ENCODE measurements around the gene TRIM32. TPM values are rescaled to one million over a fixed set of nuclear protein-coding genes. Genes with fewer than 3 reads are reported as not detected.

Gene TRIM32
- total RNA-seq, 1 experiment from 2014 or later = 23.2 TPM

DNA sequence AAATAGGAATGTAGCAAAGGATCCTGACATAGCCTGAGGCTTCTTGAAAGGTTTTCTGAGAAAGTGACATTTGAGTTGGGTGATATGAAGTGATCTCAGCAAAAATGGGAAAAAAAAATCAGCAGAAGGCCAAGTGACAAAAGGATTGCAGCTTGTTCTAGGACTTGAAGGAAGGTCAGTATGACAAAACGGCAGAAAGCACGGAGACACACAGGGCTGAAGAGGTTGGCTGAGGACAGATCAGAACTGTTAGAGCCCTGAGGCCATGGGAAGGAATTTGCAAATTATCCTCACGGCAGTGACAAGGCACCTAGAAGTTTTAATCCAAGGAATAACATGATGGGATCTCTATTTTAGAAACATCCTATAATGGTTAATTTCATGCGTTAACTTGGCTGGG lies 31.0 kb downstream of the TRIM32 start:
- Histone ChIP-seq H3K9me3 (ENCODE audit: control insufficient read depth in 1 of 2, insufficient read depth in 1 of 2, low read depth in 1 of 2, low read length in 2 of 2) (no peaks in the 10 kb centered on the region), H3K4me1 (ENCODE audit: control insufficient read depth in 1 of 2, insufficient read depth in 2 of 2, low read length in 2 of 2) (no peaks in the 10 kb centered on the region), H4K20me1 (ENCODE audit: insufficient read depth) (no peaks in the 10 kb centered on the region), H2AFZ (ENCODE audit: low read depth, low read length, poor library complexity, severe bottlenecking) (no peak overlapping the region), H3K27me3 (ENCODE audit: insufficient read depth, low read length) (peaks cover 12% of the 10 kb centered on the region; the same call in 1 of the 2 replicates), H3K36me3 (ENCODE audit: control insufficient read depth in 1 of 2, insufficient read depth in 2 of 2, low read length in 2 of 2) (no peaks in the 10 kb centered on the region), H3K79me2 (ENCODE audit: insufficient read depth, low read length) (no peaks in the 10 kb centered on the region), H3K4me2 (ENCODE audit: low read length) (no peak overlapping the region), H3K27ac (ENCODE audit: low read depth, low read length) (no peak overlapping the region), H3K9me2 (ENCODE audit: insufficient read depth) (no peaks in the 10 kb centered on the region), H3K4me3 (replicated peaks in 1 of 2; ENCODE audit: low read depth in 1 of 2, low read length in 2 of 2) (no peak overlapping the region), H3K9ac (ENCODE audit: low read length) (no peak overlapping the region)
- RAD21 ChIA-PET (ENCODE audit: low non-redundant PET in 1 of 2, low total read pairs in 2 of 2, uncharacterized antibody in 2 of 2, unreplicated experiment in 2 of 2) = no interaction called here
- BruUV-seq (replicated peaks) = no TSS peak
- POLR2A ChIA-PET = no interaction called here
- TF ChIP-seq, protein P1, sequence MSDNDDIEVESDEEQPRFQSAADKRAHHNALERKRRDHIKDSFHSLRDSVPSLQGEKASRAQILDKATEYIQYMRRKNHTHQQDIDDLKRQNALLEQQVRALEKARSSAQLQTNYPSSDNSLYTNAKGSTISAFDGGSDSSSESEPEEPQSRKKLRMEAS (IDR thresholded peaks at IDR 0.05) = no peak
- TF ChIP-seq POLR2A (IDR thresholded peaks at IDR 0.05; ENCODE audit: borderline replicate concordance, extremely low read depth, insufficient read depth, insufficient read length) = no peak
- TF ChIP-seq FOSL1 (IDR thresholded peaks at IDR 0.05; ENCODE audit: low read depth) = no peak
- intact Hi-C loops (cut with micrococcal nuclease) = no loop called here
- CTCF ChIA-PET = no interaction called here
- ATAC-seq (no peak), DNase-seq (ENCODE audit: low read depth, low spot score) (no peak)

DNA sequence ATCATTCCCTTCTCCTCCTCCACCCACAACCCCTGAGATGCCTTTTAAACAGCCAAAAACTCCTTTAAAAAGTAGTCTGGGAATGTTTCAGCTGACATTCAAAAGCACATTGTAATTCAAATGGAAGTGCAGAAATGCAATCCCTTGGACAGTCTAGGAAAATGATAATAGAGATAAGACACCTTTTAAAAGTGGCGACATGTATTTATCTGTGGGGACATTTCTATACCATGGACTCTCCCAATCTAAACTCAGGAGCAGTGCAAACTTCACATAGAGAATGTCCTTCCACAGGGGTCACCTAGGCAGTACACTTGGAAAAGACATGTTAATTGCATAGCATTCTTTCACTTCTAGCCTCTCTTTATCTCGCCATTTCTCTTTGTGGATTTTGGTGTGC lies 33.0 kb downstream of the TRIM32 start:
- H3K27me3 ChIP-seq (ENCODE audit: insufficient read depth, low read length) = peaks cover 31% of the 10 kb centered on the region; the same call in 1 of the 2 replicates
- no peak overlapping the region for H3K9ac ChIP-seq (ENCODE audit: low read length)
- no peaks in the 10 kb centered on the region for H4K20me1 ChIP-seq (ENCODE audit: insufficient read depth)
- ChIA-PET RAD21 (ENCODE audit: low non-redundant PET in 1 of 2, low total read pairs in 2 of 2, uncharacterized antibody in 2 of 2, unreplicated experiment in 2 of 2) (no interaction called here), POLR2A (no interaction called here), CTCF (no interaction called here)
- H3K36me3 ChIP-seq (ENCODE audit: control insufficient read depth in 1 of 2, insufficient read depth in 2 of 2, low read length in 2 of 2) = no peaks in the 10 kb centered on the region
- no peak overlapping the region for H3K4me2 ChIP-seq (ENCODE audit: low read length)
- DNase-seq (ENCODE audit: low read depth, low spot score) = no peak
- no peak overlapping the region for H3K4me3 ChIP-seq (replicated peaks in 1 of 2; ENCODE audit: low read depth in 1 of 2, low read length in 2 of 2)
- H2AFZ ChIP-seq (ENCODE audit: low read depth, low read length, poor library complexity, severe bottlenecking) = no peak overlapping the region
- no peak for TF ChIP-seq EZH2 (IDR thresholded peaks at IDR 0.05)
- H3K27ac ChIP-seq (ENCODE audit: low read depth, low read length) = no peak overlapping the region
- H3K79me2 ChIP-seq (ENCODE audit: insufficient read depth, low read length) = no peaks in the 10 kb centered on the region
- ATAC-seq = no peak
- no peaks in the 10 kb centered on the region for H3K9me2 ChIP-seq (ENCODE audit: insufficient read depth)
- intact Hi-C loops (cut with micrococcal nuclease) = no loop called here
- BruUV-seq (replicated peaks) = no TSS peak
- H3K4me1 ChIP-seq (ENCODE audit: control insufficient read depth in 1 of 2, insufficient read depth in 2 of 2, low read length in 2 of 2) = no peaks in the 10 kb centered on the region
- H3K9me3 ChIP-seq (ENCODE audit: control insufficient read depth in 1 of 2, insufficient read depth in 1 of 2, low read depth in 1 of 2, low read length in 2 of 2) = no peaks in the 10 kb centered on the region

DNA sequence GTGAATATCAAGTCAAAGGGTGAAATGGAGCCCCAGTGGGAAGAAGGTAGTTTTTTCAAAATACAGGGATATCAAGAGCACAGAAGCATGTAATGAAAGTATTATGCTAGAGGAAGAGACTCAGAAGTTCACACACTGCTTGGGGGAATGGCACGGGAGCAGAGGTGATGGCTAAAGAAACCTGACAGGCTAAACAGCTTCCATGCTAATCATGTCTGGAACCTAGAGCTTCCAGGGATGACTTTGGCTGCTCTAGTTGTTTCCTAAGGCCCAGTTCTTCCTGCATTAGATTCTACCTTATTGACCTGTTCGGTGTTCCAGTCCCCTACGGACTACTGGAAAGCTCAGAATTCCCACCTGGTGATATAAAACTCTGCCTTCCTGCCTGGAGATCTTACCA lies 34.3 kb downstream of the TRIM32 start:
- TF ChIP-seq, protein P1 (IDR thresholded peaks at IDR 0.05) = no peak
- TF ChIP-seq YY1 (IDR thresholded peaks at IDR 0.05; ENCODE audit: extremely low read depth, insufficient replicate concordance, low read depth, low read length) (no peak), SIN3A (IDR thresholded peaks at IDR 0.05; ENCODE audit: low read depth) (no peak), ELF1 (IDR thresholded peaks at IDR 0.05; ENCODE audit: borderline replicate concordance, low read depth) (no peak), POLR2AphosphoS5 (IDR thresholded peaks at IDR 0.05; ENCODE audit: low read depth, low read length) (no peak)
- TF ChIP-seq, protein P2, sequence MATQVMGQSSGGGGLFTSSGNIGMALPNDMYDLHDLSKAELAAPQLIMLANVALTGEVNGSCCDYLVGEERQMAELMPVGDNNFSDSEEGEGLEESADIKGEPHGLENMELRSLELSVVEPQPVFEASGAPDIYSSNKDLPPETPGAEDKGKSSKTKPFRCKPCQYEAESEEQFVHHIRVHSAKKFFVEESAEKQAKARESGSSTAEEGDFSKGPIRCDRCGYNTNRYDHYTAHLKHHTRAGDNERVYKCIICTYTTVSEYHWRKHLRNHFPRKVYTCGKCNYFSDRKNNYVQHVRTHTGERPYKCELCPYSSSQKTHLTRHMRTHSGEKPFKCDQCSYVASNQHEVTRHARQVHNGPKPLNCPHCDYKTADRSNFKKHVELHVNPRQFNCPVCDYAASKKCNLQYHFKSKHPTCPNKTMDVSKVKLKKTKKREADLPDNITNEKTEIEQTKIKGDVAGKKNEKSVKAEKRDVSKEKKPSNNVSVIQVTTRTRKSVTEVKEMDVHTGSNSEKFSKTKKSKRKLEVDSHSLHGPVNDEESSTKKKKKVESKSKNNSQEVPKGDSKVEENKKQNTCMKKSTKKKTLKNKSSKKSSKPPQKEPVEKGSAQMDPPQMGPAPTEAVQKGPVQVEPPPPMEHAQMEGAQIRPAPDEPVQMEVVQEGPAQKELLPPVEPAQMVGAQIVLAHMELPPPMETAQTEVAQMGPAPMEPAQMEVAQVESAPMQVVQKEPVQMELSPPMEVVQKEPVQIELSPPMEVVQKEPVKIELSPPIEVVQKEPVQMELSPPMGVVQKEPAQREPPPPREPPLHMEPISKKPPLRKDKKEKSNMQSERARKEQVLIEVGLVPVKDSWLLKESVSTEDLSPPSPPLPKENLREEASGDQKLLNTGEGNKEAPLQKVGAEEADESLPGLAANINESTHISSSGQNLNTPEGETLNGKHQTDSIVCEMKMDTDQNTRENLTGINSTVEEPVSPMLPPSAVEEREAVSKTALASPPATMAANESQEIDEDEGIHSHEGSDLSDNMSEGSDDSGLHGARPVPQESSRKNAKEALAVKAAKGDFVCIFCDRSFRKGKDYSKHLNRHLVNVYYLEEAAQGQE (IDR thresholded peaks at IDR 0.05; ENCODE audit: low read depth) = no peak
- ChIA-PET POLR2A (no interaction called here), CTCF (no interaction called here), RAD21 (ENCODE audit: low non-redundant PET in 1 of 2, low total read pairs in 2 of 2, uncharacterized antibody in 2 of 2, unreplicated experiment in 2 of 2) (no interaction called here)
- no peaks in the 10 kb centered on the region for H4K20me1 ChIP-seq (ENCODE audit: insufficient read depth)
- H3K27ac ChIP-seq (ENCODE audit: low read depth, low read length) = no peak overlapping the region
- no TSS peak for BruUV-seq (replicated peaks)
- no peak overlapping the region for H3K9ac ChIP-seq (ENCODE audit: low read length)
- peaks cover 37% of the 10 kb centered on the region; the same call in 1 of the 2 replicates for H3K27me3 ChIP-seq (ENCODE audit: insufficient read depth, low read length)
- intact Hi-C loops (cut with micrococcal nuclease) = no loop called here
- no peaks in the 10 kb centered on the region for H3K4me1 ChIP-seq (ENCODE audit: control insufficient read depth in 1 of 2, insufficient read depth in 2 of 2, low read length in 2 of 2)
- no peak for ATAC-seq
- H3K9me3 ChIP-seq (ENCODE audit: control insufficient read depth in 1 of 2, insufficient read depth in 1 of 2, low read depth in 1 of 2, low read length in 2 of 2) = no peaks in the 10 kb centered on the region
- H3K79me2 ChIP-seq (ENCODE audit: insufficient read depth, low read length) = no peaks in the 10 kb centered on the region
- H3K4me2 ChIP-seq (ENCODE audit: low read length) = no peak overlapping the region
- no peaks in the 10 kb centered on the region for H3K36me3 ChIP-seq (ENCODE audit: control insufficient read depth in 1 of 2, insufficient read depth in 2 of 2, low read length in 2 of 2)
- DNase-seq (ENCODE audit: low read depth, low spot score) = no peak
- no peak overlapping the region for H2AFZ ChIP-seq (ENCODE audit: low read depth, low read length, poor library complexity, severe bottlenecking)
- H3K4me3 ChIP-seq (replicated peaks in 1 of 2; ENCODE audit: low read depth in 1 of 2, low read length in 2 of 2) = no peak overlapping the region
- no peaks in the 10 kb centered on the region for H3K9me2 ChIP-seq (ENCODE audit: insufficient read depth)
